ENCODE results near the gene SCN9A. TPM values are rescaled to one million over a fixed set of nuclear protein-coding genes. Genes with fewer than 3 reads are reported as not detected.

SCN9A gene
- total and polyA plus RNA-seq, 2 of the 4 experiments (the other 2 are of a cell fraction) = 40.1 to 135 TPM

DNA sequence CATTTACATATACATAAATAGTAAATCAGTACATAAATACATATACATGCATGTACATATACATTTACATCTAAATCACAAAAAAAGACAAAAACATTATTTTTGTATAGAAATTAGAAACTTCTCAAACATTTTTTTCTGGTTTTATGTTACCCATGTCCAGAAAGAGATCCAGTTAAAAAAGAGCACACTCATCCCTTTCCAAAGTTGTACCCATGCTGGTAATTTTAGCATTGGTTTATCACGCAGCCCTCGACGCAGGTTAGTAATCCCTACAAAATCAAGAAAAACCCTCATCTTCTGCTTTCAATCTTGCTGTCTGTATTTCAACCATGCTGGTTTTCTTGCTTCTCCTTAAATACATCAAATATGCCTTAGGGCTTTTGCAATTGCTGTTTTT lies 10.5 kb downstream of the SCN9A start:
- Histone ChIP-seq H3K56ac (ENCODE audit: extremely low read depth, insufficient read depth, low read length) (no peak overlapping the region), H4K8ac (ENCODE audit: low read depth in 2 of 2, low read length in 2 of 2) (no peak overlapping the region), H3K18ac (ENCODE audit: low read depth, low read length) (peak overlapping the region; percentile 51; the same call in 1 of the 2 replicates), H3K23ac (ENCODE audit: low read depth, low read length) (no peak overlapping the region), H2BK120ac (ENCODE audit: low read depth, low read length) (no peak overlapping the region), H4K20me1 (ENCODE audit: insufficient read depth, low read length) (no peaks in the 10 kb centered on the region), H3K14ac (replicated peaks; ENCODE audit: low read depth, low read length) (no peak overlapping the region), H2AK5ac (ENCODE audit: low read depth, low read length) (no peak overlapping the region), H3K4ac (ENCODE audit: low read depth, low read length) (no peak overlapping the region), H3K27me3 (ENCODE audit: control insufficient read depth, insufficient read depth, low read length) (no peaks in the 10 kb centered on the region), H3K4me1 (ENCODE audit: control insufficient read depth, insufficient read depth, low read length) (peaks cover 2% of the 10 kb centered on the region; the same call in 1 of the 2 replicates), H2BK20ac (ENCODE audit: low read depth, low read length) (no peak overlapping the region), H2AK9ac (replicated peaks; ENCODE audit: low read depth, low read length, poor library complexity) (no peak overlapping the region), H3K4me2 (ENCODE audit: low read depth, low read length) (no peak overlapping the region), H2BK15ac (ENCODE audit: low read depth, low read length) (no peak overlapping the region), H3K9me3 (ENCODE audit: control insufficient read depth, insufficient read depth, low read length) (no peaks in the 10 kb centered on the region), H2BK5ac (ENCODE audit: low read depth, low read length, poor library complexity, severe bottlenecking) (no peak overlapping the region), H3K9me1 (ENCODE audit: insufficient read depth, low read length) (no peaks in the 10 kb centered on the region), H3K27ac (ENCODE audit: insufficient read depth, low read length) (no peak overlapping the region), H3K9ac (ENCODE audit: low read depth, low read length) (no peak overlapping the region), H3K4me3 (ENCODE audit: insufficient read depth, low read depth, low read length) (no peak overlapping the region), H4K5ac (ENCODE audit: low read depth, low read length) (peak overlapping the region; percentile 32; the same call in 1 of the 2 replicates), H2AFZ (replicated peaks; ENCODE audit: low read length, poor library complexity) (no peak overlapping the region), H3K79me1 (ENCODE audit: low read depth in 1 of 2, low read length in 2 of 2) (peaks cover 7 to 37% of the 10 kb centered on the region in 2 experiments), H3K36me3 (ENCODE audit: control insufficient read depth, insufficient read depth, low read length) (no peaks in the 10 kb centered on the region), H4K91ac (ENCODE audit: insufficient read depth, low read depth, low read length) (no peak overlapping the region)
- TF ChIP-seq RCOR1 (IDR thresholded peaks at IDR 0.05; ENCODE audit: insufficient replicate concordance, low read length) (no peak), BHLHE40 (IDR thresholded peaks at IDR 0.05; ENCODE audit: low read depth, low read length) (no peak), MXI1 (IDR thresholded peaks at IDR 0.05; ENCODE audit: borderline replicate concordance, low read depth, low read length) (no peak), POLR2A (IDR thresholded peaks at IDR 0.05; ENCODE audit: low read depth, low read length) (no peak), SMC3 (IDR thresholded peaks at IDR 0.05; ENCODE audit: low read depth, low read length) (no peak)
- TF ChIP-seq, protein P1, sequence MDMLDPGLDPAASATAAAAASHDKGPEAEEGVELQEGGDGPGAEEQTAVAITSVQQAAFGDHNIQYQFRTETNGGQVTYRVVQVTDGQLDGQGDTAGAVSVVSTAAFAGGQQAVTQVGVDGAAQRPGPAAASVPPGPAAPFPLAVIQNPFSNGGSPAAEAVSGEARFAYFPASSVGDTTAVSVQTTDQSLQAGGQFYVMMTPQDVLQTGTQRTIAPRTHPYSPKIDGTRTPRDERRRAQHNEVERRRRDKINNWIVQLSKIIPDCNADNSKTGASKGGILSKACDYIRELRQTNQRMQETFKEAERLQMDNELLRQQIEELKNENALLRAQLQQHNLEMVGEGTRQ (IDR thresholded peaks at IDR 0.05; ENCODE audit: low read depth, low read length) = no peak
- ChIA-PET POLR2A (ENCODE audit: unreplicated experiment) (no interaction called here), CTCF (no interaction called here)
- intact Hi-C loops (cut with micrococcal nuclease) (no loop called here), dilution Hi-C loops (cut with HindIII; ENCODE audit: low sequenced_read_pairs, unreplicated experiment) (no loop called here), in situ Hi-C loops (cut with MboI; ENCODE audit: low sequenced_read_pairs) (no loop called here)
- DNase-seq (no peak), ATAC-seq (ENCODE audit: low read depth) (no peak)
- no TSS peak for BruUV-seq (replicated peaks)
- no CpG with 5 or more reads among the region's 3 CpGs for WGBS, 2 experiments (ENCODE audit: extremely low coverage in 2 of 2, insufficient read length in 1 of 2)
